Lower leg skin (tissue), 3 donors: ENCODE data around the gene ANAPC1.

Experiments
- CTCF ChIP-seq, 3 donors: fragments of 450-650 bp; IDR thresholded peaks; one replicate each; pipeline ENCODE4 v1.5.1; 2016; ENCODE audit warnings: antibody characterized with exemption in 3 of 3, mild to moderate bottlenecking in 3 of 3, moderate library complexity in 2 of 3
- POLR2A ChIP-seq, 2 donors: fragments of 450-650 bp; IDR thresholded peaks; one replicate each; pipeline ENCODE4 v1.6.1; 2016 to 2017; ENCODE audit warnings: antibody characterized with exemption in 2 of 2, mild to moderate bottlenecking in 1 of 2, moderate library complexity in 1 of 2

- no peak for TF ChIP-seq POLR2A (IDR thresholded peaks at IDR 0.05)
- TF ChIP-seq CTCF (IDR thresholded peaks at IDR 0.05): no peak
These were observed 35.4 kb upstream of the ANAPC1 start for GRCh38 chr2:111919365-111919764.
